ENCODE measurements around the gene ALPK3. TPM values are rescaled to one million over a fixed set of nuclear protein-coding genes. Genes with fewer than 3 reads are reported as not detected.

Gene ALPK3
- total and polyA plus RNA-seq, 2 experiments from 2014 or later, result 3.7 to 29.7 TPM

DNA sequence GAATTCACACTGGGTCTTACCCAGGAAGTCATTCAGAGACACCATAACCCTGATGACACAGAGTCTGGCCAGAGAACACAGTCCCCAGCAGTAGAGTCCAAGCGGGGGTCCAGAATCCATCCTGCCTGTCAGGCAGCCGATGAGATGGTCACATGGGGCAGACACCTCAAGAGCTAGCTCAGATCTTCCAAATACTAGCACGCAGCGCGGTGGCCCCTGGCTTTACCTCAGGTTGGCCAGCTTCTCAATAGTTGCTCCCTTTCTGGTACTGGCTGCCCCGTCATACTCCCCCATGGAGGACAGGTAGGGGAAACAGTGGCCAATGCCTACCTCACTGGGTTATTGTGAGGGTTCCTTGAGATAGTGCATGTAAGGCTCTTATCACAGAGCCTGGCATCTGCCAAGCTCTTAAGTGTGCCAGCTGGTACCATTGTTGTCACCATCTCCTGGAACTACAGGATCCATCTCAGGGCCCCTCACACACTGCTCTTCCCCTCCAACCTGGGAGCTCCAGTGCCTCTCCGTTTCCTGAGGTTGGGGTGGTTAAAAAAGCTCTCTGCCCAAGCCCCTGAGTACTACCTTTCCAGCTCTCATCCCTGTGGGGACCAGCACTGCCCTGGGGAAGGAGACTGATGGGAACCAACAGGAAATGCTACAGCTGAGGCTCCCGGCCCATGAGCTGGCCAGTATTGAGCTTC lies 63.8 kb downstream of the ALPK3 start (continued):
- TF ChIP-seq, protein P1, sequence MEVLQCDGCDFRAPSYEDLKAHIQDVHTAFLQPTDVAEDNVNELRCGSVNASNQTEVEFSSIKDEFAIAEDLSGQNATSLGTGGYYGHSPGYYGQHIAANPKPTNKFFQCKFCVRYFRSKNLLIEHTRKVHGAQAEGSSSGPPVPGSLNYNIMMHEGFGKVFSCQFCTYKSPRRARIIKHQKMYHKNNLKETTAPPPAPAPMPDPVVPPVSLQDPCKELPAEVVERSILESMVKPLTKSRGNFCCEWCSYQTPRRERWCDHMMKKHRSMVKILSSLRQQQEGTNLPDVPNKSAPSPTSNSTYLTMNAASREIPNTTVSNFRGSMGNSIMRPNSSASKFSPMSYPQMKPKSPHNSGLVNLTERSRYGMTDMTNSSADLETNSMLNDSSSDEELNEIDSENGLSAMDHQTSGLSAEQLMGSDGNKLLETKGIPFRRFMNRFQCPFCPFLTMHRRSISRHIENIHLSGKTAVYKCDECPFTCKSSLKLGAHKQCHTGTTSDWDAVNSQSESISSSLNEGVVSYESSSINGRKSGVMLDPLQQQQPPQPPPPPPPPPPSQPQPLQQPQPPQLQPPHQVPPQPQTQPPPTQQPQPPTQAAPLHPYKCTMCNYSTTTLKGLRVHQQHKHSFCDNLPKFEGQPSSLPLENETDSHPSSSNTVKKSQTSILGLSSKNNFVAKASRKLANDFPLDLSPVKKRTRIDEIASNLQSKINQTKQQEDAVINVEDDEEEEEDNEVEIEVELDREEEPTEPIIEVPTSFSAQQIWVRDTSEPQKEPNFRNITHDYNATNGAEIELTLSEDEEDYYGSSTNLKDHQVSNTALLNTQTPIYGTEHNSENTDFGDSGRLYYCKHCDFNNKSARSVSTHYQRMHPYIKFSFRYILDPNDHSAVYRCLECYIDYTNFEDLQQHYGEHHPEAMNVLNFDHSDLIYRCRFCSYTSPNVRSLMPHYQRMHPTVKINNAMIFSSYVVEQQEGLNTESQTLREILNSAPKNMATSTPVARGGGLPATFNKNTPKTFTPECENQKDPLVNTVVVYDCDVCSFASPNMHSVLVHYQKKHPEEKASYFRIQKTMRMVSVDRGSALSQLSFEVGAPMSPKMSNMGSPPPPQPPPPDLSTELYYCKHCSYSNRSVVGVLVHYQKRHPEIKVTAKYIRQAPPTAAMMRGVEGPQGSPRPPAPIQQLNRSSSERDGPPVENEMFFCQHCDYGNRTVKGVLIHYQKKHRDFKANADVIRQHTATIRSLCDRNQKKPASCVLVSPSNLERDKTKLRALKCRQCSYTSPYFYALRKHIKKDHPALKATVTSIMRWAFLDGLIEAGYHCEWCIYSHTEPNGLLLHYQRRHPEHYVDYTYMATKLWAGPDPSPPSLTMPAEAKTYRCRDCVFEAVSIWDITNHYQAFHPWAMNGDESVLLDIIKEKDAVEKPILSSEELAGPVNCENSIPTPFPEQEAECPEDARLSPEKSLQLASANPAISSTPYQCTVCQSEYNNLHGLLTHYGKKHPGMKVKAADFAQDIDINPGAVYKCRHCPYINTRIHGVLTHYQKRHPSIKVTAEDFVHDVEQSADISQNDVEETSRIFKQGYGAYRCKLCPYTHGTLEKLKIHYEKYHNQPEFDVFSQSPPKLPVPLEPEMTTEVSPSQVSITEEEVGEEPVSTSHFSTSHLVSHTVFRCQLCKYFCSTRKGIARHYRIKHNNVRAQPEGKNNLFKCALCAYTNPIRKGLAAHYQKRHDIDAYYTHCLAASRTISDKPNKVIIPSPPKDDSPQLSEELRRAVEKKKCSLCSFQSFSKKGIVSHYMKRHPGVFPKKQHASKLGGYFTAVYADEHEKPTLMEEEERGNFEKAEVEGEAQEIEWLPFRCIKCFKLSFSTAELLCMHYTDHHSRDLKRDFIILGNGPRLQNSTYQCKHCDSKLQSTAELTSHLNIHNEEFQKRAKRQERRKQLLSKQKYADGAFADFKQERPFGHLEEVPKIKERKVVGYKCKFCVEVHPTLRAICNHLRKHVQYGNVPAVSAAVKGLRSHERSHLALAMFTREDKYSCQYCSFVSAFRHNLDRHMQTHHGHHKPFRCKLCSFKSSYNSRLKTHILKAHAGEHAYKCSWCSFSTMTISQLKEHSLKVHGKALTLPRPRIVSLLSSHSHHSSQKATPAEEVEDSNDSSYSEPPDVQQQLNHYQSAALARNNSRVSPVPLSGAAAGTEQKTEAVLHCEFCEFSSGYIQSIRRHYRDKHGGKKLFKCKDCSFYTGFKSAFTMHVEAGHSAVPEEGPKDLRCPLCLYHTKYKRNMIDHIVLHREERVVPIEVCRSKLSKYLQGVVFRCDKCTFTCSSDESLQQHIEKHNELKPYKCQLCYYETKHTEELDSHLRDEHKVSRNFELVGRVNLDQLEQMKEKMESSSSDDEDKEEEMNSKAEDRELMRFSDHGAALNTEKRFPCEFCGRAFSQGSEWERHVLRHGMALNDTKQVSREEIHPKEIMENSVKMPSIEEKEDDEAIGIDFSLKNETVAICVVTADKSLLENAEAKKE (CRISPR knock-in tag; IDR thresholded peaks at IDR 0.05), result no peak
- TF ChIP-seq STAT1 (IDR thresholded peaks at IDR 0.05; ENCODE audit: unreplicated experiment) (no peak), JUNB (IDR thresholded peaks at IDR 0.05; ENCODE audit: unreplicated experiment) (no peak)
- TF ChIP-seq, protein P2, sequence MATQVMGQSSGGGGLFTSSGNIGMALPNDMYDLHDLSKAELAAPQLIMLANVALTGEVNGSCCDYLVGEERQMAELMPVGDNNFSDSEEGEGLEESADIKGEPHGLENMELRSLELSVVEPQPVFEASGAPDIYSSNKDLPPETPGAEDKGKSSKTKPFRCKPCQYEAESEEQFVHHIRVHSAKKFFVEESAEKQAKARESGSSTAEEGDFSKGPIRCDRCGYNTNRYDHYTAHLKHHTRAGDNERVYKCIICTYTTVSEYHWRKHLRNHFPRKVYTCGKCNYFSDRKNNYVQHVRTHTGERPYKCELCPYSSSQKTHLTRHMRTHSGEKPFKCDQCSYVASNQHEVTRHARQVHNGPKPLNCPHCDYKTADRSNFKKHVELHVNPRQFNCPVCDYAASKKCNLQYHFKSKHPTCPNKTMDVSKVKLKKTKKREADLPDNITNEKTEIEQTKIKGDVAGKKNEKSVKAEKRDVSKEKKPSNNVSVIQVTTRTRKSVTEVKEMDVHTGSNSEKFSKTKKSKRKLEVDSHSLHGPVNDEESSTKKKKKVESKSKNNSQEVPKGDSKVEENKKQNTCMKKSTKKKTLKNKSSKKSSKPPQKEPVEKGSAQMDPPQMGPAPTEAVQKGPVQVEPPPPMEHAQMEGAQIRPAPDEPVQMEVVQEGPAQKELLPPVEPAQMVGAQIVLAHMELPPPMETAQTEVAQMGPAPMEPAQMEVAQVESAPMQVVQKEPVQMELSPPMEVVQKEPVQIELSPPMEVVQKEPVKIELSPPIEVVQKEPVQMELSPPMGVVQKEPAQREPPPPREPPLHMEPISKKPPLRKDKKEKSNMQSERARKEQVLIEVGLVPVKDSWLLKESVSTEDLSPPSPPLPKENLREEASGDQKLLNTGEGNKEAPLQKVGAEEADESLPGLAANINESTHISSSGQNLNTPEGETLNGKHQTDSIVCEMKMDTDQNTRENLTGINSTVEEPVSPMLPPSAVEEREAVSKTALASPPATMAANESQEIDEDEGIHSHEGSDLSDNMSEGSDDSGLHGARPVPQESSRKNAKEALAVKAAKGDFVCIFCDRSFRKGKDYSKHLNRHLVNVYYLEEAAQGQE (IDR thresholded peaks at IDR 0.05; ENCODE audit: unreplicated experiment), result no peak

DNA sequence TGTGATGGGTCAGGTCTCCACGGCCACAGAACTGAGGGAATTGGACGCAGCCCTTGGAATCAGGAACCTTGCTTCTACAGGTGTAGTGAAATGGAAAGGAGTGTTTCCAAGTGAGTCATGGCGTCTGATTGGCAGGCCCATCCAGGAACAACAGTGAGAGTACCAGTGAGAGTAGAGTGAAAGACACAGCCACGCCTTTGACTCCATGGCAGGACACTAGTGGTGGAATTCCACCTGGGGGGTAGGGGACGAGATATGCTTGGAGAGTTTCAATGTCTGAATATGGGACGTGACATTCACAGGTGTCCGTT lies 64.3 kb downstream of the ALPK3 start:
- Histone ChIP-seq H4K20me1 (replicated peaks; ENCODE audit: insufficient read depth) (no peaks in the 10 kb centered on the region), H3K79me2 (replicated peaks; ENCODE audit: insufficient read depth) (no peaks in the 10 kb centered on the region), H3K36me3 (ENCODE audit: insufficient read depth) (no peaks in the 10 kb centered on the region), H3K27ac (ENCODE audit: low read depth) (no peak overlapping the region), H2AFZ (no peak overlapping the region), H3K4me3 (no peak overlapping the region), H3K4me2 (no peak overlapping the region), H3K4me1 (ENCODE audit: insufficient read depth) (no peaks in the 10 kb centered on the region; the same call in 1 of the 2 replicates), H3K9me2 (ENCODE audit: insufficient read depth) (no peaks in the 10 kb centered on the region), H3F3A (replicated peaks; ENCODE audit: low read depth) (no peaks in the 10 kb centered on the region), H3K27me3 (ENCODE audit: insufficient read depth) (no peaks in the 10 kb centered on the region)
- Mint-ChIP-seq H3K4me3 (no peak overlapping the region), H3K36me3 (ENCODE audit: low read depth) (no peaks in the 10 kb centered on the region), H3K9me3 (no peaks in the 10 kb centered on the region), H3K27me3 (ENCODE audit: insufficient read depth, low read depth, poor library complexity) (peaks cover 6% of the 10 kb centered on the region), H3K27ac (no peak overlapping the region), H3K4me1 (peaks cover 10% of the 10 kb centered on the region)
- ATAC-seq (no peak), DNase-seq (ENCODE audit: low spot score) (no peak)
- no peak for TF ChIP-seq ZNF114 (CRISPR knock-in tag; IDR thresholded peaks at IDR 0.05)
- TF ChIP-seq, protein P2 (IDR thresholded peaks at IDR 0.05; ENCODE audit: unreplicated experiment), result no peak

Measured in GM23338 (cell line).